Chondrocyte (in vitro differentiated cells): ENCODE results near the gene FBXO2. TPM values are rescaled to one million over a fixed set of nuclear protein-coding genes. Genes with fewer than 3 reads are reported as not detected.

ENCODE experiments used
- DNase-seq: peaks from one replicate; pipeline ENCODE4 v3.0.0; 2021; ENCODE audit warnings: mixed read lengths, low spot score
- H3K27ac Mint-ChIP-seq: one replicate; pipeline ENCODE4 v1.8.0; 2021; ENCODE audit warnings: mild to moderate bottlenecking, moderate library complexity, mixed read lengths; ENCODE audit not compliant: unreplicated experiment
- H3K27me3 Mint-ChIP-seq: 2 replicates; pipeline ENCODE4 v1.8.0; 2021; ENCODE audit warnings: low read depth, mixed read lengths
- H3K36me3 Mint-ChIP-seq: 2 replicates; pipeline ENCODE4 v1.8.0; 2021; ENCODE audit warnings: low read depth, mixed read lengths
- H3K4me1 Mint-ChIP-seq: 2 replicates; pipeline ENCODE4 v1.8.0; 2021; ENCODE audit warnings: low read depth, mild to moderate bottlenecking, mixed read lengths
- H3K4me3 Mint-ChIP-seq: one replicate; pipeline ENCODE4 v1.8.0; 2021; ENCODE audit warnings: mild to moderate bottlenecking, moderate library complexity, mixed read lengths; ENCODE audit not compliant: unreplicated experiment
- H3K9me3 Mint-ChIP-seq: 2 replicates; pipeline ENCODE4 v1.8.0; 2021; ENCODE audit warnings: low read depth, mixed read lengths
- total RNA-seq: library from RNA; stranded (reverse); gene quantifications from 3 replicates; pipeline ENCODE4 v1.2.1, GENCODE V29; 2021
- TF ChIP-seq, protein P1 (sequence below): fragments of 200-600 bp; sonication (generic); IDR thresholded peaks from 2 replicates; pipeline ENCODE4 v1.5.0; 2021; ENCODE audit warnings: antibody characterized with exemption, mild to moderate bottlenecking, moderate library complexity

The FBXO2 gene
- total RNA-seq, 1 donor from 2014 or later, result 1.6 TPM

DNA sequence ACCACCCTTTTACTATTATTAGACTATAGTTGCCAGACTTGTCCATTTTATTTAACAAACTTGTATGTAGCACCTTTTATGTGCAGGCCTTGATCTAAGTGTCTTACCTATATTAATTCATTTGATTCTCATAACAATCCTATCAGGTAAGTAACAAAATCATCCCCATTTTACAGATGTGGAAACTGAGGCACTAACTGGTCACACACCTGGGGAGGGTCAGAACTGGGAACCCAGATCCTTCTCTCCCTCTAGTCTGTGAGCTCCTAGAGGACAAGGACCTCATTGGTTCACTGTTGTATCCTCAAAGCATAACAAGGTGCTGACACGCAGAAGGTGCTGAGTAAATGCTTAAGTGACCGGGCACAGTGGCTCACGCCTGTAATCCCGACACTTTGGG lies 14.9 kb downstream of the FBXO2 start:
- no peaks in the 10 kb centered on the region for H3K4me1 Mint-ChIP-seq
- H3K9me3 Mint-ChIP-seq, result no peaks in the 10 kb centered on the region
- DNase-seq, result no peak
- H3K27ac Mint-ChIP-seq, result no peak overlapping the region
- TF ChIP-seq, protein P1, sequence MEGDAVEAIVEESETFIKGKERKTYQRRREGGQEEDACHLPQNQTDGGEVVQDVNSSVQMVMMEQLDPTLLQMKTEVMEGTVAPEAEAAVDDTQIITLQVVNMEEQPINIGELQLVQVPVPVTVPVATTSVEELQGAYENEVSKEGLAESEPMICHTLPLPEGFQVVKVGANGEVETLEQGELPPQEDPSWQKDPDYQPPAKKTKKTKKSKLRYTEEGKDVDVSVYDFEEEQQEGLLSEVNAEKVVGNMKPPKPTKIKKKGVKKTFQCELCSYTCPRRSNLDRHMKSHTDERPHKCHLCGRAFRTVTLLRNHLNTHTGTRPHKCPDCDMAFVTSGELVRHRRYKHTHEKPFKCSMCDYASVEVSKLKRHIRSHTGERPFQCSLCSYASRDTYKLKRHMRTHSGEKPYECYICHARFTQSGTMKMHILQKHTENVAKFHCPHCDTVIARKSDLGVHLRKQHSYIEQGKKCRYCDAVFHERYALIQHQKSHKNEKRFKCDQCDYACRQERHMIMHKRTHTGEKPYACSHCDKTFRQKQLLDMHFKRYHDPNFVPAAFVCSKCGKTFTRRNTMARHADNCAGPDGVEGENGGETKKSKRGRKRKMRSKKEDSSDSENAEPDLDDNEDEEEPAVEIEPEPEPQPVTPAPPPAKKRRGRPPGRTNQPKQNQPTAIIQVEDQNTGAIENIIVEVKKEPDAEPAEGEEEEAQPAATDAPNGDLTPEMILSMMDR, result no peak
- H3K36me3 Mint-ChIP-seq, result no peaks in the 10 kb centered on the region
- peaks cover 24% of the 10 kb centered on the region for H3K27me3 Mint-ChIP-seq
- H3K4me3 Mint-ChIP-seq, result no peak overlapping the region

DNA sequence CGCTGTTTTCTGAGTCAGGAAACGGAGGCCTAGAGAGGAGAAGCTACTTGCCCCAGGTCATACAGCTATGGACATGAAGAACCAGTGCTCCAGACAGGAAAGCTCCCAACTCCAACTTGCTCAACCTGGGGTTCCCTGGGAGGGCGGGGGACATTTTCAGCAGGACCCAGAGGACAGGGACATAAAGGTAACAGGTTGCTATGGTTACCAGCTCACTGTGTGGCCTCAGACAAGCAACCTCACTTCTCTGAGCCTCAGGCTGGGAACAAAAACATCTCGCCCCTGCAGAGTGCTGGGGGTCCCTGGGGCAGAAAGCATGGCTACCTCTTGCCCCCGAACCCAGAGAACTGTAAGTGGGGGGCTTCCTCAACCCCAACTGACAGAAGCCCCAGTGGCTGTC lies 16.1 kb downstream of the FBXO2 start:
- Mint-ChIP-seq H3K27ac (no peak overlapping the region), H3K9me3 (no peaks in the 10 kb centered on the region), H3K36me3 (no peaks in the 10 kb centered on the region), H3K4me3 (no peak overlapping the region), H3K27me3 (peaks cover 24% of the 10 kb centered on the region), H3K4me1 (no peaks in the 10 kb centered on the region)
- TF ChIP-seq, protein P1, result no peak
- no peak for DNase-seq

DNA sequence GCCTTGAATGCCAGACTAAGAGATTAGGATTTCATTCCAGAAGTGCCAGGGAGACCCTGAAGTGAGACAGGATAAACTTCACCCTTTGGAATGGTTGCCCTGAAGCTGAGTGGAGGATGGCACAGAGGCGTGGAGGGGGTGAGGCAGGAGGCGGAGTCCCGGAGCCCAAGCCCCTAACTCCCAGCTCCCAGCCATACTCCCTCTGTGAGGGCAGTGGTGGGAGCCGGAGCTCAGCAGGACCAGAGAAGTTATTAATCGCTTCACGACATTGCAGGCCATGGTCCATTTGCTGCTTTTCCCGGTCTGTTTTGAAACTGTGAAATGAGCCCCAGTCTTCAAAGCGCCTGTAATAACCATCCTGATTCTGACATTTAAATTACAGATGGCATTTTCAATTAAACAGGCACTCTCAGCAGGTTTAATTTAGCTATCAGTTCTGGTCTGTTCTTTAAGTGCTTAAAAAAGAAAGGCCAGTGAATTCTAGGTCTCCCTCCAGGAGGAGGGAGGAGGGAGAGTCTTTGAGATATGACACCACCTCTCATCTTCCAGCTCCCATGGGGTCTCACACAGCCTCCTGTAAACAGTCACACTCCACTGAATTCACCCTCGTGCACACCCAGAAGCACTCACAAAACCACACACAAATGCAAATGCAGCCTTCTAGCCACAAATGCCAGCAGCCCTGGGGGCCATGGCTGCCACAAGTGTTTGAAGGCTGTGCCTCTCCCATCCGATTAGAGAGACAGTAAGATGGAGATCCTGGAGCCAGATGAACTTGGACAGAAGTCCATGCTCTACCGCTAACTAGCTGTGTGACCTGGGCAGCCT lies 19.6 kb downstream of the FBXO2 start:
- no peak overlapping the region for H3K4me3 Mint-ChIP-seq
- H3K9me3 Mint-ChIP-seq, result no peaks in the 10 kb centered on the region
- H3K4me1 Mint-ChIP-seq, result no peaks in the 10 kb centered on the region
- H3K36me3 Mint-ChIP-seq, result no peaks in the 10 kb centered on the region
- no peak overlapping the region for H3K27ac Mint-ChIP-seq
- no peak for DNase-seq
- TF ChIP-seq, protein P1, result no peak
- peaks cover 30% of the 10 kb centered on the region for H3K27me3 Mint-ChIP-seq

DNA sequence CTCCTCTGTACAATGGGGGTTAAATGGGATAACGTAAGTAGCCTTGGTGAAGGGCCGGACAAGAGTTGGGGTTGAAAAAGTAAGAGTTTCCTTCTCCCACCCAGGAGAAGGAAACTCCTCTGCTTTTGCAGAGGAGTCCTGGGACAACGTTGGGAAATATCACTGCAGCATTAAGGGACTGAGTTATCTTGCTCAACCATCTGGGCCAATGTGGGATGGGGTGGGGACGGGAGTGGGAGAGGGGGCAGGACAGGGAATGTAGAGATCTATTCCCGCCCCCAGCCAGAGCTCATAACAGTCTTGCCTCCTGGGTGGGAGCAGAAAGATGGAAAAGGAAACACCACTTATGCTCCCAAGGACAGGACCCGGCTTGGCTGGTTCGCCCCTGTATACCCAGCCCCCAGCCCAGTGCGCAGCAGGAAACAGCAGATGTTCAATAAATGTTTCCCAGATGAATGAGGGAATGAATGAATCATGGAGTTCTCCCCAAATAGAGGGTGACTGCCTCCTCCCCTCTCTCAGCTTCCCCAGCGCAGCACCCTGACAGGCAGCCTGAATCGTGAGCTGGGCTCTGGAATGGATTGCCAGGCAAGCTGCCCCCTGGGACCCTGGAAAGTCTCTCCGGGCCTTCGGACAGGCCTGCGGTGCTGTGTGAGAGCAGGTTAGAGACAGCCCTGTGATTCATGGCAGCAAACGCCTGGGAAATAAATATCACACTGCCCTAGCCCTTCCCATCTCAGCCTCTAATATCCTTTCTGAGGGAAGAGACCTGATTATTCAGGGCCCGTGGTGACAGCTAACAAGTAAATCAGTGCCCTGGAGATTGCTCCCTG lies 24.8 kb downstream of the FBXO2 start:
- TF ChIP-seq, protein P1, result no peak
- no peak overlapping the region for H3K4me3 Mint-ChIP-seq
- H3K36me3 Mint-ChIP-seq, result no peaks in the 10 kb centered on the region
- peaks cover 46% of the 10 kb centered on the region for H3K27me3 Mint-ChIP-seq
- no peaks in the 10 kb centered on the region for H3K9me3 Mint-ChIP-seq
- no peaks in the 10 kb centered on the region for H3K4me1 Mint-ChIP-seq
- no peak for DNase-seq
- H3K27ac Mint-ChIP-seq, result no peak overlapping the region

DNA sequence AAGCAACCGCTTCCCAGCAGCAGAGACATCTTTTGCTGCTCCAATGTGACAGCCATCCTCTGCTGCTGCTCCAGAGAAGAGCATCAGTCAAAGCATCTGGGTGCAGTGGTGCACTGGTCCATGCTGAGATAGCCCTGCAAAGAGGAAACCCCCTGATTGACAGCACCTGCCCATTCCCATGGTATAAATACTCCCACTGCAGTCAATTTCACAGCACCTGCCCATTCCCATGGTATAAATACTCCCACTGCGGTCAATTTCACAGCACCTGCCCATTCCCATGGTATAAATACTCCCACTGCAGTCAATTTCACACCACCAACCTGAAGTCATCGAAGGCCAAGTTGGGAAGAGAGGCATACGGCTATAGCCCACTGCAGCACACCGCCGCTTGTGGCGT lies 25.5 kb downstream of the FBXO2 start:
- no peaks in the 10 kb centered on the region for H3K9me3 Mint-ChIP-seq
- H3K4me3 Mint-ChIP-seq, result no peak overlapping the region
- H3K27ac Mint-ChIP-seq, result no peak overlapping the region
- no peaks in the 10 kb centered on the region for H3K4me1 Mint-ChIP-seq
- no peak for DNase-seq
- no peaks in the 10 kb centered on the region for H3K36me3 Mint-ChIP-seq
- peaks cover 48% of the 10 kb centered on the region for H3K27me3 Mint-ChIP-seq
- TF ChIP-seq, protein P1, result no peak
